ENCODE data around the gene INSRR.

The INSRR gene

GRCh38 chr1:156841295-156841855, 17.5 kb downstream of the INSRR start:
- no peak for DNase-seq
- Histone ChIP-seq H3K9me3 (ENCODE audit: severe bottlenecking) (no peaks in the 10 kb centered on the region), H3K27ac (no peak overlapping the region), H3K36me3 (no peaks in the 10 kb centered on the region), H3K4me3 (ENCODE audit: low read depth, low read length) (no peak overlapping the region), H3K27me3 (ENCODE audit: insufficient read depth, low read depth, severe bottlenecking) (no peaks in the 10 kb centered on the region)
- TF ChIP-seq, protein P1, sequence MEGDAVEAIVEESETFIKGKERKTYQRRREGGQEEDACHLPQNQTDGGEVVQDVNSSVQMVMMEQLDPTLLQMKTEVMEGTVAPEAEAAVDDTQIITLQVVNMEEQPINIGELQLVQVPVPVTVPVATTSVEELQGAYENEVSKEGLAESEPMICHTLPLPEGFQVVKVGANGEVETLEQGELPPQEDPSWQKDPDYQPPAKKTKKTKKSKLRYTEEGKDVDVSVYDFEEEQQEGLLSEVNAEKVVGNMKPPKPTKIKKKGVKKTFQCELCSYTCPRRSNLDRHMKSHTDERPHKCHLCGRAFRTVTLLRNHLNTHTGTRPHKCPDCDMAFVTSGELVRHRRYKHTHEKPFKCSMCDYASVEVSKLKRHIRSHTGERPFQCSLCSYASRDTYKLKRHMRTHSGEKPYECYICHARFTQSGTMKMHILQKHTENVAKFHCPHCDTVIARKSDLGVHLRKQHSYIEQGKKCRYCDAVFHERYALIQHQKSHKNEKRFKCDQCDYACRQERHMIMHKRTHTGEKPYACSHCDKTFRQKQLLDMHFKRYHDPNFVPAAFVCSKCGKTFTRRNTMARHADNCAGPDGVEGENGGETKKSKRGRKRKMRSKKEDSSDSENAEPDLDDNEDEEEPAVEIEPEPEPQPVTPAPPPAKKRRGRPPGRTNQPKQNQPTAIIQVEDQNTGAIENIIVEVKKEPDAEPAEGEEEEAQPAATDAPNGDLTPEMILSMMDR (IDR thresholded peaks at IDR 0.05; ENCODE audit: low read depth, low read length), result no peak

GRCh38 chr1:156840898-156841279, 18.0 kb downstream of the INSRR start:
- DNase-seq, result no peak
- no peak overlapping the region for H3K27ac ChIP-seq
- TF ChIP-seq, protein P1 (IDR thresholded peaks at IDR 0.05; ENCODE audit: low read depth, low read length), result no peak
- no peaks in the 10 kb centered on the region for H3K27me3 ChIP-seq (ENCODE audit: insufficient read depth, low read depth, severe bottlenecking)
- H3K9me3 ChIP-seq (ENCODE audit: severe bottlenecking), result no peaks in the 10 kb centered on the region
- no peak overlapping the region for H3K4me3 ChIP-seq (ENCODE audit: low read depth, low read length)
- H3K36me3 ChIP-seq, result no peaks in the 10 kb centered on the region

GRCh38 chr1:156840186-156840897, 18.6 kb downstream of the INSRR start:
- H3K36me3 ChIP-seq, result no peaks in the 10 kb centered on the region
- H3K27ac ChIP-seq, result no peak overlapping the region

GRCh38 chr1:156839426-156840109, 19.3 kb downstream of the INSRR start:
- Histone ChIP-seq H3K4me3 (ENCODE audit: low read depth, low read length) (no peak overlapping the region), H3K27ac (no peak overlapping the region), H3K9me3 (ENCODE audit: severe bottlenecking) (no peaks in the 10 kb centered on the region), H3K27me3 (ENCODE audit: insufficient read depth, low read depth, severe bottlenecking) (no peaks in the 10 kb centered on the region), H3K36me3 (no peaks in the 10 kb centered on the region)
- no peak for DNase-seq
- TF ChIP-seq, protein P1 (IDR thresholded peaks at IDR 0.05; ENCODE audit: low read depth, low read length), result no peak

More at GRCh38 chr1:156840186-156840897, 18.6 kb downstream of the INSRR start:
- Histone ChIP-seq H3K9me3 (ENCODE audit: severe bottlenecking) (no peaks in the 10 kb centered on the region), H3K27me3 (ENCODE audit: insufficient read depth, low read depth, severe bottlenecking) (no peaks in the 10 kb centered on the region), H3K4me3 (ENCODE audit: low read depth, low read length) (no peak overlapping the region)
- TF ChIP-seq, protein P1 (IDR thresholded peaks at IDR 0.05; ENCODE audit: low read depth, low read length), result no peak
- DNase-seq, result no peak

DNA sequence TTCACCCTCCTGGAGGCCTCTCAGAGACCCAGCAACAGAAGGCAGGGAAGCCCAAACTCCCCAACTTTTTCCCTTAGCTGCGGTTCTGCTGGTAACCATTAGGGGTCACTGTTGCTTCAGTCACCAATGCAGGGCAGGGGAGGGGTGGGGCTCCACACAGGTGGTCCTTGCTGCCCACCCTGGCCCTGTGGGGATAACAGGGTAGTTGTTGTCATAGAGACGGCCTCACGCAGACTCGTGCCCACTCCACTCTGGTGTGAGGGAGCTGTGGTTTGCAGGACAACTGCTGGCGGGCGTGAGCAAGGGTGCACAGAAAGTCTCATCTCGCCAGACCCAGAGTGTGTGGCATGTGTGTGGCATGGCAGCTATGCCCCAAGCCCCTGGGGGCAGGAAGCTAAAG, 19.9 kb downstream of the INSRR start:
- Histone ChIP-seq H3K27me3 (ENCODE audit: insufficient read depth, low read depth, severe bottlenecking) (no peaks in the 10 kb centered on the region), H3K36me3 (no peaks in the 10 kb centered on the region), H3K9me3 (ENCODE audit: severe bottlenecking) (no peaks in the 10 kb centered on the region), H3K27ac (no peak overlapping the region), H3K4me3 (ENCODE audit: low read depth, low read length) (no peak overlapping the region)
- peak; percentile 66 for DNase-seq
- TF ChIP-seq, protein P1 (IDR thresholded peaks at IDR 0.05; ENCODE audit: low read depth, low read length), result peak; percentile 98
